ENCODE results near the gene MGMT. TPM values are rescaled to one million over a fixed set of nuclear protein-coding genes. Genes with fewer than 3 reads are reported as not detected.

The MGMT gene
- polyA plus RNA-seq, 12 donors = 11.3 to 18.1 (median 13.5) TPM; not detected in 1

DNA sequence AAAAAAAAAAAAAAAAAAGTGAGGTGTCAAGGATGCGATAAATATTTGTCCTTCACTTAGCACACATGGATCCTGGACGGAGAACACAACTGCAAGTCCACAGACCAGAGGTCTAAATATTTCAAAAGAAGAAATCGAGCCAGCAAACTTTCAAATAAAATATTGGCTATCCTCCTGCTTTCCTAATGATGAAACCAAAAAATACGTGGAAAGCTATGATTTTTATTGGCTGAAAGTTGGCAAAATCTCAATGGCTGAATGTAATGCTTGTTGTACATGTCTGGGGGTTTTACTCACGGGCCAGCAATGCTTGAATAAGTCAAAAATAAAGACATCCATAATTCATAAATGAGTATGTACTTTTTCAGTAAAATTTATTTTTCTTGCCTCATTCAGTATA is 19.0 kb upstream of the MGMT start:
- peak; percentile 18 for DNase-seq

- DNase-seq = no peak
Measured at GRCh38 chr10:129448539-129448938, 18.5 kb upstream of the MGMT start.

GRCh38 chr10:129449893-129450292 is 17.1 kb upstream of the MGMT start:
- DNase-seq = no peak

DNA sequence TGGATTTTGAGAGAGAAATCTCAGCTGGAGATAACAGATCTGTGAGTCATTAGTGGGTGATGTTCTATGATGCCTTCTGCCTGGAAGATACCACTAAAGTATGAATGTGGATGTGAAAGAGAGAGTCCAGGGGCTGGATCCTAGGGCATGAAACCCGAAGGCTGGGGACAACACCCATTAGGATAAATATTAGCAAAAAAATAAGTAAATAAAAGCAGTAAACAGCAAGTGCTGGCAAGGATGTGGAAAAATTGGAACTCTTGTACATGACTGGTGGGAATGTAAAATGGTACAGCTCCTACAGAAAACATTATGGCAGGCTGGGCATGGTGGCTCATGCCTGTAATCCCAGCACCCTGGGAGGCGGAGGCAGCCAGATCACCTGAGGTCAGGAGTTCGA is 16.6 kb upstream of the MGMT start:
- DNase-seq = no peak

- DNase-seq = no peak
Measured at GRCh38 chr10:129455625-129456024, 11.4 kb upstream of the MGMT start.

GRCh38 chr10:129459762-129460539 is 7.1 kb upstream of the MGMT start:
- no peak for DNase-seq

- no peak for DNase-seq
Measured at GRCh38 chr10:129462257-129462795, 4.7 kb upstream of the MGMT start.

- DNase-seq = no peak
Measured at GRCh38 chr10:129464251-129464650, 2.8 kb upstream of the MGMT start.

- no peak for DNase-seq
Measured at GRCh38 chr10:129465796-129466702, 992 bp upstream of the MGMT start.

GRCh38 chr10:129467359-129468064 is 471 bp downstream of the MGMT start:
- peak; percentile 68 for DNase-seq

DNA sequence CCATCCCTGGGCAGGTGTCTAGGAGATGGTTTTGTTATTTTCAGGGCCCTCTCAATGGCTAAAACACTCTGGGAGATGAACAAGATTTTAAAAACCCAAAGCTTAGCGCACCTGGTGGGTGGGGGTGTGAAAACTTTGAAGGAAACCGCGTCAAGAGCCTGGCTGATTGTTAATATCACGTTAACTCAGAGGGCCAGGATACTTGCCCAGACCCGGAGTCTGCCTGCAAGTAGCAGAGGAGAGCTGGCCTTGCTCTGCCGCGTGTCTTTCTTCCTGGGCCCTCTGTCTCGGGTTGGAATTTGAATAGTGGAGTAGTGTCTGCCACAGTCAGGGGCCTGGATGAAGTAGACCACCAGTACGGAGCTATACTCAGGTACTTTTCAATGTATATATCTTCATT is 1.1 kb downstream of the MGMT start:
- no peak for DNase-seq

DNA sequence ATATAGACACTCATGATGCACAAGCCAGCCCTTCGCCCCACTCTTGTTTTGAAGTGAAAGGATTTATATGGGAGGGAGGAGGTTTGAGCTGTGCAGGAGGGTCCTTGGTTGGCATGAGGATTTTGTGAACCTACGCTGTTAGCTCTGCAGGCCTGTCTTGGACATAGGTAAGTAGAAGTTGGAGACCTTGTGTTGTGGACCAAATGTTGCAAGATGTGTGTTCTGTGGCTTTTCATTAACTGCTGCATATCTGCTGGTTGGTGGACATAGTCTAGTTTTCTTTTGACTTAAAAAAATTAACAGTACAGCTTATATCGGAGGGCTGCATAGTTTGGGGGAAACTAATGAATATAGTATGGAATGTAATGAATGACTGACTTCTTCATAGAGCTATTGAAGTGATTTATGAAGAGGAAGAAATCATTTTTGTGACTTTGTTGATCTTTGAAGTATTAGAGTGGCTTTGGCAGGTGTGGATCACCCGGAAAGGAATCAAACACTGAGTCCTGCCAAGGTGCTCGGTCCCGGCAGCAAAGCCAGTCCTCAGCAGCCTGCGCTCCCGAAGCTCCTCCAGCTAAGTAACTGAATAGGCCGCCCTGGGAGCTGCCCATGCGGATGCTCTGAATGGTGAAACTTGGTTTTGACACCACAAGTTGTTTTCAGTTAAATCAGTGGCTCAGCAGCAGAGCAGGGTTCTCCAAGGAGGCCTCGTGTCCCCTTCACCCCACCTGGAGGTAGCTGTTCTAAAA is 3.2 kb downstream of the MGMT start:
- no peak for DNase-seq

DNA sequence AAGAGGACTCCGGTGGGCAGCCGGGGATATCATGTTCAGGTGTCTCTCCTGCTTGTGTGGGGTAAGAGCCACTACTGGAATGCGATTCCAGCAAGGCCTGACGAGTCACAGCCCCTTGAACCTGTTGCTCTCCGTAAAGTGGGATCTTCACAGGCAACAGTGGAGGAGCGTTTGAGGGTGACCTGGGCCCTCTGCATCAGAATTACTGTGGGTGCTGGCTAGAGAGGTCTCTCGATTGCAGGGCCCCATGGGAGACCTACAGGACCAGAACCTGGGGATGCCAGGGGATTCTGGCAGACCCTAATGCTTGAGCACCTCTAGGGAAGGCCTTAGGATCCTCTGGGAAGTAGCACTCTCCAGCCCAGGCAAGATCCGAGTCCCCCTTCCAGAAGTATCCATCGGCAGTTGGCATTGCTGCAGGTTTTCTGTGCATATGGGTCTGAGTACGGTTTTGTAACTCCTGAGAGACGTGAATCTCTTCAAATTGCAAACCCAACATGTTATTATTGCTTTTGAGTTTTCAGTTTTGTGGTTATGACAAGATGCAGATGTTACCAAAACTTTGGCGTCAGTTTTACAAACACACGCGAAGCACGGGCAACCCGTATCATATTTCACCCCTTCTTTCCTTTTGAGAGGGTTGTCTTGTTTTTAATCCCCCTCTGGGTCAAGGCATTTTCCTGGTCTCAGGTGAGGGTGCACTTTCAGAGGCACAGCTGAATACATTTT is 4.6 kb downstream of the MGMT start:
- DNase-seq = no peak

GRCh38 chr10:129472696-129473555 is 5.9 kb downstream of the MGMT start:
- no peak for DNase-seq

DNA sequence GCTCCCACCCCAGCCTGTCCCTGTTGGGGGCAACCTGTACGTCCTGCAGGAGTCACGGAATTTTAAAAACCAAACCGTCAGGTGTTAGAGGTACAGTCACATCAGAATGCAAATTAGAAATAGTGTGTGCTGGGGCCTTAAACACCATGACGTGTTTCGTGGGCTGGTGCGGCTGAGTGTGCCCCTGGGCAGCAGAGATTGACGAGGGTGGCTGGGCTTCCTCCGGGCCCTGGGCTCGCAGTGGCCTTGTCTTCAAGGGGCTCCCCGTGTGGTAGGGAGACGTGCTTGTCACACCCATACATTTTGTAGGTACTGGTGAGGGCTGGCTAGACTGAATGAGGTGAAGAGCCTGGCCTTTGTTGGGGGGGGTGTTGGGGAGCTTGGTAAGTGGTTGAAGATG is 7.6 kb downstream of the MGMT start:
- no peak for DNase-seq

DNA sequence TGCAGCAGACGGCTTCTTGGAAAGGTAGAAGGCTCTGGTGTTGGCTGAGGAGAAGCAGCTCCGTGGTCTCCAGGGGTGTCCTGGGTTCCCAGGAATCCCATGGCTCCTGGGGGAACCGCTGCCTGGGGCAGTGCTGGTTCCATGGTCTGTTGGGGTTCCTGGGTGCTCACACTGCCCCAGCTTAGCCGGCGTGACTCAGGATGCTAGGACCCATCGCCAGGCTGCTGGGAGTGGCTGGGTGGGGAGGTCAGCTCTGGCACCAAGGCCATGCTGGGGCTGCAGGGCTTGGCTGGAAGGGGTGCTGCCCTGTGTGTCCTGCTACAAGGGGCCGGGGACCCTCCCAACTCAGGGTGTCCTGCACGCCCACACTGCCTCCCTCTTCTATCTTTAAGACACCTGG is 9.4 kb downstream of the MGMT start:
- DNase-seq = no peak

DNA sequence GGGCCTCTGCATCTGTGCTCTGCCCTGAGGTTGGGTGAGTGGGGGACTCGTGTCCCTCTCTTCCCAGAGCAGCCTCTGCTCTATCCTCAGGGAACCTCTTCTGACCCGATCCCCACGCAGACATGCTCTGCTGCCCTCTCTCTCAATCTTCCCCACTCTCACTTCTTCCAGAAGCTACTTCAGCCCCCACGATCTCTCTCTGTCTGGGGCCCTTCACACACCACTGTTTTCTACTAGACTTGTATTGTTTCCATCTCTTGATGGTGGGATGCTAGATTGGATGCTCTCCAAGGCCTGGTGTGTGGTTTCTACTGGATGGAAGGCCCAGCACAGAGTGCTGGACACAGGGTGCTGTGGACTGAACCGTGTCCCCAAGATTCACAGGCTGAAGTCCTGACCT is 10.0 kb downstream of the MGMT start:
- DNase-seq = no peak

GRCh38 chr10:129481641-129482040 is 14.6 kb downstream of the MGMT start:
- DNase-seq = no peak

DNA sequence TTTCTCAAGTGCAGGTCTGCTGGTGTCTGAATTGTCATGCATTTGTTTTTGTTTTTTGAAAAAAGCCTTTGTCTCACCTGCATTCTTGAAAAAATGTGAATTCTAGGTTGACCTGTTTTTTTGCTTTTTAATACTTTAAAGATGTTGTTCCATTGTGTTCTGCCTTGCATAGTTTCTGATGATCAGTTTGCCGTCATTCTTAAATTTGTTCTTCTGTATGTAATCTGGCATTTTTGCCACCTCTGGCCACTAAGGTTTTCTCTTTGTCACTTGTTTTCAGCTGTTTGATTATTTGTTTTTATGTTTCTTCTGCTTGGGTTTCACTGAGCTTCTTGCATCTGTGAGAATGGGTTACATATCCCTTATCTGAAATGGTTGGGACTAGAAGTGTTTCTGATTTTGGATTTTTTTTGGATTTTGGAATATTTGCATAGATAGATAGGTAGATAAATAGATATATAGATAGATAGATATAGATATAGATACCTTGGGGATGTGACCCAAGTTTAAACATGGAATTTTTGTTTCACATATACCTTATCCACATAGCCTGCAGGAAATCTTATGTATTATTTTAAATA is 16.5 kb downstream of the MGMT start:
- DNase-seq = no peak
